GM12878 (cell line): Measurements from ENCODE around the gene STARD4.

Experiments used
- EP300 ChIP-seq, 2 experiments: fragments of 150-350 bp in 1 of 2; IDR thresholded peaks; 2 replicates each; pipeline ENCODE4 v1.6.1; 2011 to 2012; ENCODE audit warnings: low read depth in 2 of 2, low read length in 2 of 2, borderline replicate concordance in 1 of 2, improper control_type of control experiment in 1 of 2, inconsistent platforms in 1 of 2; ENCODE audit not compliant: control insufficient read depth in 1 of 2
- FOXM1 ChIP-seq: IDR thresholded peaks from 2 replicates; pipeline ENCODE4 v1.6.1; 2012; ENCODE audit warnings: low read depth, mild to moderate bottlenecking, inconsistent platforms, low read length, moderate library complexity
- IKZF2 ChIP-seq, 2 experiments: fragments of 450-650 bp; IDR thresholded peaks; 2 replicates each; pipeline ENCODE4 v1.6.1; 2017; ENCODE audit warnings: mild to moderate bottlenecking in 2 of 2, moderate library complexity in 2 of 2
- MYC ChIP-seq: IDR thresholded peaks from 2 replicates; pipeline ENCODE4 v1.6.1; 2011; ENCODE audit warnings: mild to moderate bottlenecking, low read length, moderate library complexity, inconsistent platforms; ENCODE audit not compliant: insufficient read depth, insufficient replicate concordance, insufficient read length, severe bottlenecking
- TF ChIP-seq, protein P1 (sequence below): IDR thresholded peaks from 2 replicates; pipeline ENCODE4 v1.6.1; 2011; ENCODE audit warnings: low read depth, low read length, improper control_type of control experiment, borderline replicate concordance
- TF ChIP-seq, protein P2 (sequence below), 3 experiments: IDR thresholded peaks in 2 of 3; conservative IDR thresholded peaks in 1 of 3; 2 replicates each; pipeline ENCODE4 v1.5.1; 2011; ENCODE audit warnings: low read depth in 3 of 3, low read length in 3 of 3, mild to moderate bottlenecking in 3 of 3, control low read depth in 2 of 3, moderate library complexity in 2 of 3, inconsistent platforms in 1 of 3, mixed read lengths in 1 of 3; ENCODE audit not compliant: control insufficient read depth in 2 of 3, insufficient read depth in 1 of 3; ENCODE audit errors: extremely low read depth in 1 of 3

DNA sequence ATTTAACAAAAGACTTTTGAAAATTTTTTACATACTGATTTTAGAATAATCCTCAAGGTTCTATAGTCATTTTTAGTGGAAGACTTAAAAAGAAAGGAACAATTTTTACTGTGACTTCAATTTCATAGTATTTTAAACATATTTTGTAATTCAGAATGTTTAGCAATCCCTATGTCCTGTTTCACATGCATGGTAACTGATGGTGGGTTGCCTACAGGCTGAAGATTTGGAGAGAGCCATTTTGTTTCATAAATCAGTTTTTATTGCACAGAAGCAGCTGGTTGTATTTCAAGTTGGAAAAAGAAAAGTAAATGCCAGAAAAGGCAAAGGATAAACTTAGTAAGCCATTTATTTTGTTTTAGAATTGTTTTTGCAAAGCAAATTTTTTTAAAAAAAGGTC is 24.0 kb downstream of the STARD4 start:
- TF ChIP-seq MYC (no peak), IKZF2 (IDR thresholded peaks at IDR 0.05) (no peak), FOXM1 (no peak), EP300 (IDR thresholded peaks at IDR 0.05; ENCODE audit: borderline replicate concordance in 1 of 2, control insufficient read depth in 1 of 2, low read depth in 2 of 2, low read length in 2 of 2) (no peak)
- TF ChIP-seq, protein P1, sequence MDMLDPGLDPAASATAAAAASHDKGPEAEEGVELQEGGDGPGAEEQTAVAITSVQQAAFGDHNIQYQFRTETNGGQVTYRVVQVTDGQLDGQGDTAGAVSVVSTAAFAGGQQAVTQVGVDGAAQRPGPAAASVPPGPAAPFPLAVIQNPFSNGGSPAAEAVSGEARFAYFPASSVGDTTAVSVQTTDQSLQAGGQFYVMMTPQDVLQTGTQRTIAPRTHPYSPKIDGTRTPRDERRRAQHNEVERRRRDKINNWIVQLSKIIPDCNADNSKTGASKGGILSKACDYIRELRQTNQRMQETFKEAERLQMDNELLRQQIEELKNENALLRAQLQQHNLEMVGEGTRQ = no peak
- TF ChIP-seq, protein P2, sequence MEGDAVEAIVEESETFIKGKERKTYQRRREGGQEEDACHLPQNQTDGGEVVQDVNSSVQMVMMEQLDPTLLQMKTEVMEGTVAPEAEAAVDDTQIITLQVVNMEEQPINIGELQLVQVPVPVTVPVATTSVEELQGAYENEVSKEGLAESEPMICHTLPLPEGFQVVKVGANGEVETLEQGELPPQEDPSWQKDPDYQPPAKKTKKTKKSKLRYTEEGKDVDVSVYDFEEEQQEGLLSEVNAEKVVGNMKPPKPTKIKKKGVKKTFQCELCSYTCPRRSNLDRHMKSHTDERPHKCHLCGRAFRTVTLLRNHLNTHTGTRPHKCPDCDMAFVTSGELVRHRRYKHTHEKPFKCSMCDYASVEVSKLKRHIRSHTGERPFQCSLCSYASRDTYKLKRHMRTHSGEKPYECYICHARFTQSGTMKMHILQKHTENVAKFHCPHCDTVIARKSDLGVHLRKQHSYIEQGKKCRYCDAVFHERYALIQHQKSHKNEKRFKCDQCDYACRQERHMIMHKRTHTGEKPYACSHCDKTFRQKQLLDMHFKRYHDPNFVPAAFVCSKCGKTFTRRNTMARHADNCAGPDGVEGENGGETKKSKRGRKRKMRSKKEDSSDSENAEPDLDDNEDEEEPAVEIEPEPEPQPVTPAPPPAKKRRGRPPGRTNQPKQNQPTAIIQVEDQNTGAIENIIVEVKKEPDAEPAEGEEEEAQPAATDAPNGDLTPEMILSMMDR (IDR thresholded peaks at IDR 0.05 in 2 of 3, conservative IDR thresholded peaks at IDR 0.05 in 1 of 3; ENCODE audit: control insufficient read depth in 2 of 3, extremely low read depth in 1 of 3, insufficient read depth in 1 of 3, low read depth in 3 of 3, low read length in 3 of 3) = no peak
